NCI-H345 treated with DMSO at 0.1 percent for 48 hours (cell line): Measurements from ENCODE around the gene ATN1.
A peak's percentile ranks its signal among the peaks of the same experiment; 100 is the strongest.
"Not testable (repeated sequence)": the region's sequence is repeated elsewhere in the genome, so short reads cannot be mapped to it uniquely, and the experiment has no call there.

Source experiments
- DNase-seq: peaks from one replicate; lab custom pipeline; 2025; ENCODE audit not compliant: unreplicated experiment; lab: John Stamatoyannopoulos, UW

The ATN1 gene

DNA sequence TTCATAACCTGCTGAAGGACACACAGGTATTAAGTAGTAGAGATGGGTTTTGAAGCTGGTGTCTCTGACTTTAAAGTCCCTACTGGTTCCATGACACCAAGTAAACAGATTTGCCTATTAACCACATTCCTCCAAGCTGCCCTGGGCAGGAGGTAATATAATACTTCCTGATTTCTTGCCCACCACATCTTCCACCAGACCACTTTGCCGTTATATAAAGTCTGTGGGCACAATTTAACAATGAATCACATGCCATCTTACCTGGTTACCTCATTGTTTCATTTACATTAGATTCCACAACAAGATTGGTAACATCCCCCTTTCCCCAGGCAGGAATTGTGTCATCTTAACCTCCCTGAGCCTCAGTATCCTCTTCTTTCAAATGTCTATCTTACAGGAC lies 24.0 kb upstream of the ATN1 start:
- DNase-seq = no peak

DNA sequence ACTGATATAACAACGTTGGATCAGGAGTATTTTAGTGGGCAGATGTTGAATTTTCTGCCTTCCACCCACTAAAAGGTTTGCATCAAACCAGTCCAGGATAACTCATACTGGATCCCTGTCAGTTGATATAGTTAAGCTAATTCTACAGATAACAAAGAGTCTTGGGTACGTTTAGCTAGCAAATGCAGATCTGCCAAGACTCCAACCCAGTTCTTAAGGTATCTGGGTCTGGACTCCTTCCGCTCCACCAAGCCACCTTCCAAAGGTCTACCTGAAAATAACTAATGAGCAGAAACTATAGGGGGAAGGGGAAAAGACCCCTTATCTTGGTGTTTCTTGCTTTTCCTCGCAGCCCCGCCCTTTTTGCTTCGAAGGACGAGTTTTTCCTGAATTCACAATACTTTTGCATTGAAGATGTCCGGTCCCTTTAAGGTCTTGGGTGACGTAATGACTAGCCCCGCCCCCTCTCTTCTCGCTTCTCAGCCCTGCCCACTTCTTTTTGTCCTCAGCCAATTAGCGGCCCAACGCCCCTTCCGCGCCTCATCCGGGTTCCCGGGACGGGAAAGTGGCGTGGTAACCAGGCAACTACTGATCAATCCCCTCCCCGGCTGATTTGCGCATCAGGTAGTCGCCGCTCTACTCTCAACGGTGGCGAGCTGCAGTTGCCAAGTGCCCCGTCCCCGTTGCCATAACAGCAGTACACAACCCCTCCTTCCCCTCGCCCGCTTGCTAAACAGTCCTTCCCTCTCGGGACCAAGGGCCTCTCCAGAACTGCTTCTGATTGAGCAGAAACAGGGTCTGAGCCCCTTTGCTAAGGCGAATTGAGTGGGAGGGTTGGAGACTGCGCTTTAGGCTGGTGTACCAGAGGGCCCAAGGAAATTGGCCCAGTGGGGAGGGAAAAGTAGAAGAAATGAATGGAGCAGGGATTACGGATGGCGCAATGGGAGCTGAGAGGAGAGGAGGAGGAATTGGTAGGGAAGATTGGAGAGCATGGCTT lies 23.2 kb upstream of the ATN1 start, which contains the start of gene LRRC23:
TSS of gene LRRC23 (plus strand) at position 543 of the 997 bp plus-strand sequence. CDS start 812 bp downstream, outside the sequence.
- DNase-seq = peak; percentile 98

DNA sequence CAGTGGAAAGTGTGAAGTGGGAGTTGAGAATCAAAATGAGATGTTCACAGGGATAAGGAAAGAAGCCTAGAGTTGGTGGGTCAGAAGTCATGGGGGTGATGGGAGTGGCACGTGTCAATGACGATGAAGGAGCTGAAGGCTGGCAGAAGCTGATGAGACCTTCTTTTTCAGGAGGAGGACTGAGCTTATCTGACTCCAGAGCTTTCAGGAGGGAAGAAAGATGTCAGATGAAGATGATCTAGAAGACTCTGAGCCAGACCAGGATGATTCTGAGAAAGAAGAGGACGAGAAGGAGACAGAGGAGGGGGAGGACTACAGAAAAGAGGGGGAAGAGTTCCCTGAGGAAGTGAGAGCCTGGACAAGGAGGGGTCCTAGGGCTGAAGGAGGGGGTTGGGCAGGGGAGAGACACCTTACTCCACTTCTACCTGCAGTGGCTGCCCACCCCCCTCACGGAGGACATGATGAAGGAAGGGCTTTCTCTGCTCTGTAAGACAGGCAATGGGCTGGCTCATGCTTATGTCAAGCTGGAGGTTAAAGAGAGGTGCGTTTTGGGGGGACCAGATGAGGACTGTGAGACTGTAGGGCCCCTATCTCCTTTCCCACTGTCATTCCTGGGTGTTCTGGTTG lies 22.2 kb upstream of the ATN1 start:
- no peak for DNase-seq

DNA sequence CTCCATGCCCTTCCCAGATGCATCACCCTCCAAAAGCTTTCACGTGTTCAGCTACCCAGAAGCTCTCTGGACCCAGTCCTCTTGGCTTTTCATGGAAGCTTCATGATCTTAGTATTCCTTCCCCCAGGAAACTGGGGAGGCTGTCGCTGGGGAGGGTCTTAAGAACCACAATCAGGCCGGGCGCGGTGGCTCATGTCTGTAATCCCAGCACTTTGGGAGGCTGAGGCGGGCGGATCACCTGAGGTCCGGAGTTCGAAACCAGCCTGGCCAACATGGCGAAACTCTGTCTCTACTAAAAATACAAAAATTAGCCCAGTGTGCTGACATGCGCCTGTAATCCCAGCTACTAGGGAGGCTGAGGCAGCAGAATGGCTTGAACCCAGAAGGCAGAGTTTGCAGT lies 19.6 kb upstream of the ATN1 start:
- DNase-seq = not testable (repeated sequence)

DNA sequence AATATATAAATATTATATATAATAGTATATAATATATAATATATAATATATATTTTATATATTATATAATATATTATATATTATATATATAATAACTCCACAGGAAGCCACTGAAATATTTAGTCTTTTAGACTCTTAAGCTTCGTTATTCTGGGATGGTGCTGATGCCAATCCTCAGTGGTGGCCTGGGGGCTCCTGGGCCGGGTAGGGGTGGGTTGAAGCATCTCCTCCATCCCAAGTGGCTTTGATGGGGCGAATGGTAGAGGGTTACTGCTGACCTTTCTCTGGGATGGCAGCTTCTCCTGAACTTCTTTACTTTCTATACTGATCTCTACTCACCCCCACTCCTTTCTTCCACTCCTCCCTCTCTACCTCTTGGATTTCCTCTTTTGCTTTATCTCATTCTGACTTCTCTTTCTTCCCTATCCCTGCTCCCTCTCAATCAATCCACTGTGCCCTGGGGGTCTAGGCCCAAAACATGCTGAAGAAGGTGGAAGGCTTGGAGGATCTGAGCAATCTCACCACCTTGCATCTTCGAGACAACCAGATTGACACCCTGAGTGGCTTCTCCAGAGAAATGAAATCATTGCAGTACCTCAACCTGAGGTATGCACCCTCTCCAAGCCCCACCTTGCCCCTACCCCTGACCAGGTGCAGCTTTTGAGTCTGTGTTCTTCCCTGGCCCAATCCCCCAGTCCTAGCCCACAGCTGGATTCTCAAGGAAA lies 18.2 kb upstream of the ATN1 start:
- DNase-seq = no peak

DNA sequence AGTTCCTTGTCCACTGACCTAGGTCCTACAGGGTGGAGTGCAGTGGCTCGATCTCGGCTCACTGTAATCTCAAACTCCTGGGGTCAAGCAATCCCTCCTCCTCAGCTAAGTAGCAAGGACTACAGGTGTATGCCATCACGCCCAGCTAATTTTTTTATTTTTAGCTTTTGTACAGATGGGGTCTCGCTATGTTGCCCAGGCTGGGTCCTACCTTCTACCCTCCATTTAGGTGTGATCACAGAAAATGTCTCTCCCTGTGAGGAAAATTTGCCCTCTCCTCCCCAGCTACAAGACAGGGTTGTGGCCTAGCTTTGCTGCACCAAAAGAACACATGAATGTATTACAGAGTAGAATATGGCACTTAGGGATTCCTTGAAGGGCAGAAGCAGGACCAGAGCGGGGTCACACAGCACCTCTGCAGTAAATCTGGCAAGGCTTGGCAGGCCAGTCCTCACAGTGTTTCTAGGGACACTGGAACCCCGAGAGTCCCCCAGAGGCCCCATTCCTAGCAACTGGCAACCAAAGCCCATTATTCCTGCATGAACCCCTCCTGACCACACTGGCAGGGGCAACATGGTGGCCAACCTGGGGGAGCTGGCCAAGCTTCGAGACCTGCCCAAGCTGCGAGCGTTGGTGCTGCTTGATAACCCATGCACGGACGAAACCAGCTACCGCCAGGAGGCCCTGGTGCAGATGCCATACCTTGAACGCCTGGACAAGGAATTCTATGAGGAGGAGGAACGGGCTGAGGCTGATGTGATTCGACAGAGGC lies 15.4 kb upstream of the ATN1 start:
- DNase-seq = no peak

DNA sequence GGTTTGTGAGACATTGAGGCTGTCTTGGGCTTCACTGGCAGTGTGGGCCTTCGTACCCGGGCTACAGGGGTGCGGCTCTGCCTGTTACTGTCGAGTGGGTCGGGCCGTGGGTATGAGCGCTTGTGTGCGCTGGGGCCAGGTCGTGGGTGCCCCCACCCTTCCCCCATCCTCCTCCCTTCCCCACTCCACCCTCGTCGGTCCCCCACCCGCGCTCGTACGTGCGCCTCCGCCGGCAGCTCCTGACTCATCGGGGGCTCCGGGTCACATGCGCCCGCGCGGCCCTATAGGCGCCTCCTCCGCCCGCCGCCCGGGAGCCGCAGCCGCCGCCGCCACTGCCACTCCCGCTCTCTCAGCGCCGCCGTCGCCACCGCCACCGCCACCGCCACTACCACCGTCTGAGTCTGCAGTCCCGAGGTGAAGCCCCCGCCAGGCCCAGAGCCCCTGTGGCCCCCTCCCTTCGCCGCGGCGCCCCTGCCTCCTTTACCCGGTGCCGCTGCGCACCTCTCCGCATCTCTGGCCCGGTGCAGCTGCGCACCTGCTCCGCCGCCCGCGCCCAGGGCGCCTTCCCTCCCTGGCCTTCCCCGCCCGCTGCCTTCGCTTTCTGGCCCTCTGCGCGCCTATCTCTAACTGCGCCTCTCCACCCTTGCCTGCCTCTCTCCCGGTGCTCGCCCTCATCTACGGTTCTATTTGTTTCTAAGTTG lies 13.4 kb upstream of the ATN1 start, which contains the start of gene ENO2:
TSS of gene ENO2 (plus strand) at position 335 of the 701 bp plus-strand sequence. CDS start 1,253 bp downstream, outside the sequence.
- peak; percentile 51 for DNase-seq

DNA sequence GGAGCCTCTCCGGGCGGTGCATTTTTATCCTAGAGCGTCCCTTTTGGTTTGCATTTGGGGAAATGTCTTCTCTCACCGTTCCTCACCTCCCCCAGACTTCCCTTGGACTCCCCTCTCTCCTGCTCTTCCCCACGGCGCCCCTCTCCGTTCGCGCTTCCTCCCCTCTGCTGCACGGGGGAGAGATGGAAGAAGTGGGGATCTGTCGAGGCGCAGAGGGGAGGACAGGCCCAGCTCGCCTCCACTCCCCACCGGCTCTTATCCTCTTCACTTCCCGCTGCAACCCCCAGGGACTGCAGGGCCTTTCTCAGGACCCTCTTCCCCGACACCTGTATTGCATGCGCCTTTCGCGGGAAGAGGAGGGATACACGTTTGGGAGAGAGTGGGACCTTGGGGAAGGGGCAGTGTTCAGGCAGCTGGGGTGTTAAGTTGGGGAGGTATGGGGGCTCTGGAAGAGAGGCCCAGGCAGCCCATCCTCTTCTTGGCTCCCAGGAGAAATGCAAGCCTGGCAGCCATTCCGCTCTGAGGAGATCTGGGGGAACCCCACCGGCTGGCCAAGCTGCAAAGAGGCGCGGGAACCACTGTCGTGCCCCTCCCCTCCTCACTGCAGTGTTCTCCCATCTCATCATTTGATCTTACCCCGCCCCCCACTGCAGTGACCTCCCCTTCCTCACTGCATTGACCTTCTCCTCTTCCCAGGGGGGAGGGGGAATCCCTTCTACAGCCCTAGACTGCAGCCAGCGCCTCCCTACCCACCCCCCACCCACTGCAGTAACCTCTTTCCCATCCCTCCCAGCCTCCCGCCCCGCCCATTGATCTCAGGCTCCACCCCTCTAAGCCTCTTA lies 12.6 kb upstream of the ATN1 start:
- DNase-seq = peak; percentile 25

DNA sequence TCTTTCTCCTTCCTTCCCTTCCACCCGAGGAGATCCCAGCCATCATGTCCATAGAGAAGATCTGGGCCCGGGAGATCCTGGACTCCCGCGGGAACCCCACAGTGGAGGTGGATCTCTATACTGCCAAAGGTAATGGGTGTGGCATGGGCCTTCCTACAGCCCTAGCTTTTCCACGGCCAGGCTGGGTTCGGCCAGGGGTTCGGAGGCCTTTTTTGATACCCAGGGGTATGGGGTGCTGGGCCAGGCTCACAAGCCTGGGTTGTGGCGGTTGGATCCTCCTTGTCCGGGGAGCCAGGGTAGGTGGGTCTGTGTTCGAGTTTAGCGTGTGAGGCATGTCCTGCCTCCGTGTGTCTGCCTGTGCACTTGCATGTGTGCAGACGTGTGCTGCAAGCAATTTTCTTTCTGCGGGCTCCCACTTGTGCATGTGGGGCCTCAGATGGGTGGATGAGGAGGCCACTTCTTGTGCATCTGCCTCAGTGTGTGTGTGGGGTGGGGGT lies 11.9 kb upstream of the ATN1 start:
- no peak for DNase-seq

DNA sequence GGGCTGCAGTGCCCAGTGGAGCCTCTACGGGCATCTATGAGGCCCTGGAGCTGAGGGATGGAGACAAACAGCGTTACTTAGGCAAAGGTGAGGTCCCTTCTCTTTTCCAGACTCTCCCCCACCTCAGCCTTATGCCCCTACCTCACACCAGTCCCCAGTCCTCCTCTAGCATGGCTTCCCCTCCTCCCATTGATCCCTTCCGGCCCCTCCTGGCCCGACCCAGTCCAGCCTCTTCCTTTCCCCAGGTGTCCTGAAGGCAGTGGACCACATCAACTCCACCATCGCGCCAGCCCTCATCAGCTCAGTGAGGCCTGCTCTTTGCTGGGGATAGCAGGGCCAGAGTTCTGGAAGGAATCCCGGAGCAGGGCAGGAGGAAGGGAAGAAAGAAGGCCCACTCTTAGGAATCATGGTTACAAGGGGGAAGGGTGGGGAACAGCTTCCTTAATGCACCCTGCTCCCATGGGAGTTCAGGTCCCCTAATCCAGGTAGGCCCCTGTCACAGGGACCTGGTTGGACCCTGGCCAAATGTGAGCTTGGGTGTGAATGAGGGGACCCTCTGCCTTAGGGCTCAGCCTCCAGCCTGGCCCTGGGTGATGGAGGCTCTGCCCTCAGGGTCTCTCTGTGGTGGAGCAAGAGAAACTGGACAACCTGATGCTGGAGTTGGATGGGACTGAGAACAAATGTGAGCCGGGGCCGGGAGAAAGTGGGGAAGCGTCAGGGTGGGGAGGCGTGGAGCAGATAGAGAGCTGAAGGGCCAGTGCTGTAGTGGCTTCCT lies 11.1 kb upstream of the ATN1 start:
- DNase-seq = no peak

DNA sequence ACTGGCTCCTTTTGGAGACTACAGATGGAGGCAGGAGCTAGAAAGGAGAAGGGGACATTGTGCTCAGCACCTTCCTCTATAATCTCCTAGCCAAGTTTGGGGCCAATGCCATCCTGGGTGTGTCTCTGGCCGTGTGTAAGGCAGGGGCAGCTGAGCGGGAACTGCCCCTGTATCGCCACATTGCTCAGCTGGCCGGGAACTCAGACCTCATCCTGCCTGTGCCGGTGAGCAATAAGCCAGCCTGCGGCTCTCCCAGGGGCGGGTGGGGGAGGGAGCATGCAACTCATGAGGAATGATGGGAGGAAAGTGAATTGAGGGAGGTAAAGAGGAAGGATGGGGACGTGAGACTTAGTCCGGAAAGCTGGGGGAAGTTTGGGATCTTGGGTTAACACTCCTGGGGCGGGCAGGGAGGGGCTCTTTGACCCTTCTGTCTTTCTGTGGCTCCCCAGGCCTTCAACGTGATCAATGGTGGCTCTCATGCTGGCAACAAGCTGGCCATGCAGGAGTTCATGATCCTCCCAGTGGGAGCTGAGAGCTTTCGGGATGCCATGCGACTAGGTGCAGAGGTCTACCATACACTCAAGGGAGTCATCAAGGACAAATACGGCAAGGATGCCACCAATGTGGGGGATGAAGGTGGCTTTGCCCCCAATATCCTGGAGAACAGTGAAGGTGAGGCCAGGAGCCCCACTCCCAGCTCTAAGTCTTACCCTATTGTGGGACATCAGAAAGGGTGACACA lies 10.1 kb upstream of the ATN1 start:
- DNase-seq = no peak

DNA sequence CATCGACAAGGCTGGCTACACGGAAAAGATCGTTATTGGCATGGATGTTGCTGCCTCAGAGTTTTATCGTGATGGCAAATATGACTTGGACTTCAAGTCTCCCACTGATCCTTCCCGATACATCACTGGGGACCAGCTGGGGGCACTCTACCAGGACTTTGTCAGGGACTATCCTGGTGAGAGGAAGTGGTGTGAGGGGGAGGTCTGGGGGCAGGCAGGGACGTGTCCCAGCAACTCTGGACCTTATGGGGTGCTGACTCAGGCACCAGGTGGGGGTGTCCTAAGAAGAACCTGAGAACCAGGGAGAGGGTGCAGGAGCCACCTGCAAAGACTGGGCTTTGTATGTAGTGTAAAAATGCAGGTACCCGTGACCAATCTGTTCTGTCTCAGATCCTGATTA lies 8.2 kb upstream of the ATN1 start:
- no peak for DNase-seq

DNA sequence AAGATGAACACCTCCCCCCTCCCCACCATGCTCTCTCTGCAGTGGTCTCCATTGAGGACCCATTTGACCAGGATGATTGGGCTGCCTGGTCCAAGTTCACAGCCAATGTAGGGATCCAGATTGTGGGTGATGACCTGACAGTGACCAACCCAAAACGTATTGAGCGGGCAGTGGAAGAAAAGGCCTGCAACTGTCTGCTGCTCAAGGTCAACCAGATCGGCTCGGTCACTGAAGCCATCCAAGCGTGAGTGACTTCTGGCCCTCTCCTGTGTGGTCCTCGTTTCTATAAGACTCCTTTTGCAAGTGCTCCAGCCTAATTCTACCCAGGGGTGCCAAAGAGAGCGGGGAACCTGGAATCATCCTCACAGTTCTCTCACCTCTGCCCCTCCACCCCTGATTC lies 6.2 kb upstream of the ATN1 start:
- no peak for DNase-seq

DNA sequence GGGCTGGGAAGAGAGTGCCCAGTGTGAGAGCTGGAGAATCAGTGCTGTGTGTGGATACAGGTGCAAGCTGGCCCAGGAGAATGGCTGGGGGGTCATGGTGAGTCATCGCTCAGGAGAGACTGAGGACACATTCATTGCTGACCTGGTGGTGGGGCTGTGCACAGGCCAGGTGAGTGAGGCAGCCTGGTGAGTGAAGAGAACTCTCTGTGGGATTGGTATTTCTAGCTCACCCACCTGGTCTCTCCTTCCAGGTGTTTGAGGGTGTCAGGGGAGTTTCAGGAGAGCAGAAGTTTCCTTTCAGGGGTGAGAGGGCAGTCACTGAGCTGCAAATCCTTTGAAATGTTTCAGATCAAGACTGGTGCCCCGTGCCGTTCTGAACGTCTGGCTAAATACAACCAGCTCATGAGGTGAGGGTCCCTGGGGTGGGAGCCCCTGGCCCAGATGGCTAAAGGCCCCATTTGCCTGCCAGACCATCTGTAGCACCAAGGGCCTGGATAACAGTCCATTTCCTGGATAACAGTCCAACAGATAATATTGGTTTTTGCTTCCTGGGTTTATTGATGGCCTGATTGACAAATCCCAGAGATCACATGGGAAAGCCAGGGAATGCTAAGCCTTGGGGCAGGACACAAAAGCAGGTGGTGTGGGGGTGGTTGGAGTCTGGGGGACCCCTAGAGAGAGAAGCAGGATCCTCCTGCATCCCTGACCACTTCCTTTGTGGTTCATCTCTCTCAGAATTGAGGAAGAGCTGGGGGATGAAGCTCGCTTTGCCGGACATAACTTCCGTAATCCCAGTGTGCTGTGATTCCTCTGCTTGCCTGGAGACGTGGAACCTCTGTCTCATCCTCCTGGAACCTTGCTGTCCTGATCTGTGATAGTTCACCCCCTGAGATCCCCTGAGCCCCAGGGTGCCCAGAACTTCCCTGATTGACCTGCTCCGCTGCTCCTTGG lies 5.5 kb upstream of the ATN1 start:
- no peak for DNase-seq

DNA sequence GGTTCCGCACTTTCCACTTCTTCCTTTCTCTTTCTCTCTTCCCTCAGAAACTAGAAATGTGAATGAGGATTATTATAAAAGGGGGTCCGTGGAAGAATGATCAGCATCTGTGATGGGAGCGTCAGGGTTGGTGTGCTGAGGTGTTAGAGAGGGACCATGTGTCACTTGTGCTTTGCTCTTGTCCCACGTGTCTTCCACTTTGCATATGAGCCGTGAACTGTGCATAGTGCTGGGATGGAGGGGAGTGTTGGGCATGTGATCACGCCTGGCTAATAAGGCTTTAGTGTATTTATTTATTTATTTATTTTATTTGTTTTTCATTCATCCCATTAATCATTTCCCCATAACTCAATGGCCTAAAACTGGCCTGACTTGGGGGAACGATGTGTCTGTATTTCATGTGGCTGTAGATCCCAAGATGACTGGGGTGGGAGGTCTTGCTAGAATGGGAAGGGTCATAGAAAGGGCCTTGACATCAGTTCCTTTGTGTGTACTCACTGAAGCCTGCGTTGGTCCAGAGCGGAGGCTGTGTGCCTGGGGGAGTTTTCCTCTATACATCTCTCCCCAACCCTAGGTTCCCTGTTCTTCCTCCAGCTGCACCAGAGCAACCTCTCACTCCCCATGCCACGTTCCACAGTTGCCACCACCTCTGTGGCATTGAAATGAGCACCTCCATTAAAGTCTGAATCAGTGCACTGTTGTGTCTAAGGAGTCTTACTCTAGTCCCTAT lies 4.6 kb upstream of the ATN1 start:
- no peak for DNase-seq

DNA sequence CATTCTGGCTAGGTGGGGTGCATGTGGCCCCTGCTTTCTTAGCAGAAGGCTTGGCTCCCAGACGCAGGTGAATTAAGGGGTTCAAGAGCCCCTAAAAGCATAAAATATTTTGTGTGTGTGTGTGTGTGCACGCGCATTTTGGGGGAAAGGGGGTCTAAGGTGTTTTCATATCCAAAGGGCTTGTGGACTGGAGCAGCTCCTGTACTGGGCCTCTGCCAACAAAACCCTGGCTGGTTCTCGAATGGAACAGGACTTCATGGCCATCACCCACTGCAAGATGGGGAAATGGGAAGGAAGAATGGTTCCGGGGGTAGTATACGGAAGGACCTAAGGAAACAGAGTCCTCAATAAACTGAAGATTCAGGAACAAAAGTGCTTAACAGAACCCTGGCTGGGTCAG lies 3.9 kb upstream of the ATN1 start:
- DNase-seq = no peak
